ENCODE measurements around the gene ELMO1.
A peak's percentile ranks its signal among the peaks of the same experiment; 100 is the strongest.

The ELMO1 gene

GRCh38 chr7:37216156-37216852 is 232.4 kb downstream of the ELMO1 start:
- DNase-seq (ENCODE audit: low spot score): no peak

GRCh38 chr7:37215290-37215923 is 233.3 kb downstream of the ELMO1 start:
- DNase-seq (ENCODE audit: low spot score): no peak

GRCh38 chr7:37212556-37212955 is 236.1 kb downstream of the ELMO1 start:
- DNase-seq (ENCODE audit: low spot score): no peak

- DNase-seq (ENCODE audit: low spot score): no peak
Measured at GRCh38 chr7:37212051-37212450, 236.6 kb downstream of the ELMO1 start.

GRCh38 chr7:37211097-37211880 is 237.4 kb downstream of the ELMO1 start:
- DNase-seq (ENCODE audit: low spot score): no peak

- DNase-seq (ENCODE audit: low spot score): no peak
Measured at GRCh38 chr7:37209195-37209594, 239.5 kb downstream of the ELMO1 start.

GRCh38 chr7:37208528-37208927 is 240.1 kb downstream of the ELMO1 start:
- DNase-seq (ENCODE audit: low spot score): peak; percentile 21

GRCh38 chr7:37206192-37206591 is 242.5 kb downstream of the ELMO1 start:
- no peak for DNase-seq (ENCODE audit: low spot score)

GRCh38 chr7:37205451-37205850 is 243.2 kb downstream of the ELMO1 start:
- DNase-seq (ENCODE audit: low spot score): no peak

- no peak for DNase-seq (ENCODE audit: low spot score)
Measured at GRCh38 chr7:37201876-37202198, 246.8 kb downstream of the ELMO1 start.

- DNase-seq (ENCODE audit: low spot score): peak; percentile 47
Measured at GRCh38 chr7:37201003-37201875, 247.4 kb downstream of the ELMO1 start.

- DNase-seq (ENCODE audit: low spot score): peak; percentile 66
Measured at GRCh38 chr7:37198906-37199485, 249.7 kb downstream of the ELMO1 start.

- no peak for DNase-seq (ENCODE audit: low spot score)
Measured at GRCh38 chr7:37198041-37198905, 250.4 kb downstream of the ELMO1 start.

- DNase-seq (ENCODE audit: low spot score): no peak
Measured at GRCh38 chr7:37197108-37197507, 251.6 kb downstream of the ELMO1 start.

GRCh38 chr7:37196676-37197075 is 252.0 kb downstream of the ELMO1 start:
- no peak for DNase-seq (ENCODE audit: low spot score)

GRCh38 chr7:37195388-37195787 is 253.3 kb downstream of the ELMO1 start:
- DNase-seq (ENCODE audit: low spot score): no peak

- no peak for DNase-seq (ENCODE audit: low spot score)
Measured at GRCh38 chr7:37194943-37195342, 253.7 kb downstream of the ELMO1 start.

- DNase-seq (ENCODE audit: low spot score): no peak
Measured at GRCh38 chr7:37193775-37194135, 254.9 kb downstream of the ELMO1 start.

GRCh38 chr7:37193087-37193774 is 255.4 kb downstream of the ELMO1 start:
- no peak for DNase-seq (ENCODE audit: low spot score)

- no peak for DNase-seq (ENCODE audit: low spot score)
Measured at GRCh38 chr7:37191797-37192196, 256.9 kb downstream of the ELMO1 start.
